CD1c-positive myeloid dendritic cell (primary cell): ENCODE results near the gene DPH7.
"Not testable (repeated sequence)": the region's sequence is repeated elsewhere in the genome, so short reads cannot be mapped to it uniquely, and the experiment has no call there.

Source experiments
- DNase-seq: peaks from one replicate; pipeline ENCODE4 v3.0.0-alpha.2; 2016; ENCODE audit errors: extremely low spot score

The DPH7 gene

GRCh38 chr9:137518661-137519459 lies 59.9 kb downstream of the DPH7 start:
- not testable (repeated sequence) for DNase-seq

- no peak for DNase-seq
Observed at GRCh38 chr9:137516144-137516917, 62.4 kb downstream of the DPH7 start.

GRCh38 chr9:137515338-137515724 lies 63.4 kb downstream of the DPH7 start:
- no peak for DNase-seq

- no peak for DNase-seq
Observed at GRCh38 chr9:137514691-137515337, 63.9 kb downstream of the DPH7 start.

- not testable (repeated sequence) for DNase-seq
Observed at GRCh38 chr9:137513801-137514570, 64.7 kb downstream of the DPH7 start.

GRCh38 chr9:137513136-137513535 lies 65.6 kb downstream of the DPH7 start:
- not testable (repeated sequence) for DNase-seq

- DNase-seq, result no peak
Observed at GRCh38 chr9:137511758-137512463, 66.8 kb downstream of the DPH7 start.

GRCh38 chr9:137511126-137511525 lies 67.6 kb downstream of the DPH7 start:
- not testable (repeated sequence) for DNase-seq

- DNase-seq, result no peak
Observed at GRCh38 chr9:137509198-137509597, 69.5 kb downstream of the DPH7 start.

- no peak for DNase-seq
Observed at GRCh38 chr9:137506702-137507171, 72.0 kb downstream of the DPH7 start.

- no peak for DNase-seq
Observed at GRCh38 chr9:137506274-137506673, 72.5 kb downstream of the DPH7 start.

GRCh38 chr9:137505421-137506140 lies 73.1 kb downstream of the DPH7 start:
- DNase-seq, result no peak
